Peyer's patch (tissue), 4 donors: ENCODE measurements around the gene PSD4.

Experiments
- POLR2A ChIP-seq, 2 donors: fragments of 450-650 bp; IDR thresholded peaks; one replicate each; pipeline ENCODE4 v1.5.1; 2017; ENCODE audit warnings: antibody characterized with exemption in 2 of 2, mild to moderate bottlenecking in 2 of 2, moderate library complexity in 2 of 2
- TF ChIP-seq, protein P1 (sequence below), 6 experiments: fragments of 450-650 bp in 4 of 6; fragments of 200-600 bp in 2 of 6; sonication (generic) in 1 of 6; IDR thresholded peaks; one replicate each; pipeline ENCODE4 v1.5.1; 2017 to 2019; ENCODE audit warnings: antibody characterized with exemption in 6 of 6, mild to moderate bottlenecking in 3 of 6, moderate library complexity in 1 of 6

DNA sequence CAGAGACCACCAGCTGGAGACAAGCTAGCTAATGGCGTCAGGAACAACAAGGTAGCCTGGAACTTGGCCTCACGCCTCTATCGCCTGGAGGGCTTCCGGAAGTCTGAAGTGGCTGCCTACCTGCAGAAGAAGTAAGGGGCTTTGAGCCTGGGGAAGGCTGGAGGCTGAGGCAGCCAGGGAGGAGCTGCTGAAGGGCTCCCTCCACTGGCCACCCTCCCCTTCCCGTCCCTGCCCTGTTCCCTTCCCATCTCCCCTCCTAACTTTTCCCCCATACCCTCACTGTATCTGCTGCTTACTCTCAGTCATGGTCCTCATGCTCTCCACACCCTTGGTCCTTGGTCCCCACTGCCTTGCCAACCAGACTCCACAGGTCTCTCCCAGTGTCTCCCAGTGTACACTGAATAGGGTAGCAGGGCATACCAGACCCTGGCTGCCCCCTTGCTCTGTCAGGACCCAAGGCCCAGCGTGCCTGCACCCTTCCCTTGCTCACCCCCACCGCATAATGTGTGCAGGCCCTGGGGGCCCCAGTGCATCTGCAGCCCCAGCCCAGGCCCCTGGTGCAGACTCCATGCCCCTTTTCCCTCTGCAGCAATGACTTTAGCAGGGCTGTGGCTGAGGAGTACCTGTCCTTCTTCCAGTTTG is 18.8 kb downstream of the PSD4 start:
- TF ChIP-seq, protein P1, sequence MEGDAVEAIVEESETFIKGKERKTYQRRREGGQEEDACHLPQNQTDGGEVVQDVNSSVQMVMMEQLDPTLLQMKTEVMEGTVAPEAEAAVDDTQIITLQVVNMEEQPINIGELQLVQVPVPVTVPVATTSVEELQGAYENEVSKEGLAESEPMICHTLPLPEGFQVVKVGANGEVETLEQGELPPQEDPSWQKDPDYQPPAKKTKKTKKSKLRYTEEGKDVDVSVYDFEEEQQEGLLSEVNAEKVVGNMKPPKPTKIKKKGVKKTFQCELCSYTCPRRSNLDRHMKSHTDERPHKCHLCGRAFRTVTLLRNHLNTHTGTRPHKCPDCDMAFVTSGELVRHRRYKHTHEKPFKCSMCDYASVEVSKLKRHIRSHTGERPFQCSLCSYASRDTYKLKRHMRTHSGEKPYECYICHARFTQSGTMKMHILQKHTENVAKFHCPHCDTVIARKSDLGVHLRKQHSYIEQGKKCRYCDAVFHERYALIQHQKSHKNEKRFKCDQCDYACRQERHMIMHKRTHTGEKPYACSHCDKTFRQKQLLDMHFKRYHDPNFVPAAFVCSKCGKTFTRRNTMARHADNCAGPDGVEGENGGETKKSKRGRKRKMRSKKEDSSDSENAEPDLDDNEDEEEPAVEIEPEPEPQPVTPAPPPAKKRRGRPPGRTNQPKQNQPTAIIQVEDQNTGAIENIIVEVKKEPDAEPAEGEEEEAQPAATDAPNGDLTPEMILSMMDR (IDR thresholded peaks at IDR 0.05) = peak in 1 of 6 experiments; percentile 9
- no peak for TF ChIP-seq POLR2A (IDR thresholded peaks at IDR 0.05)
